ENCODE measurements around the gene PERCC1.

DNA sequence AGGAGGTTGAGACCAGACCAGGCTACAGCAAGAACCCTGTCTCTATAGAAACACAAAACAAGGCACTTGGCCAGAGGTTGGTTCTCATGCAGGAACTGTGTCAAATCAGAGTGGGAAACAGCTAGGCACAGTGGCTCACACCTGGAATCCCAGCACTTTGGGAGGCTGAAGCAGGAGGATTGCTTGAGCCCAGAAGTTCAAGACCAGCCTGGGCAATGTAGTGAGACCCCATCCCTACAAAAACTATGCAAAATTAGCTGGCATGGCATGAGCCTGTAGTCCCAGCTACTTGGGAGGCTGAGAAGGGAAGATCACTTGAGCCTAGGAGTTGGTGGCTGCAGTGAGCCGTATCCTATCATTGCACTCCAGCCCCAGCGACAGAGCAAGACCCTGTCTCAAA lies 18.0 kb upstream of the PERCC1 start:
- TF ChIP-seq, protein P1, sequence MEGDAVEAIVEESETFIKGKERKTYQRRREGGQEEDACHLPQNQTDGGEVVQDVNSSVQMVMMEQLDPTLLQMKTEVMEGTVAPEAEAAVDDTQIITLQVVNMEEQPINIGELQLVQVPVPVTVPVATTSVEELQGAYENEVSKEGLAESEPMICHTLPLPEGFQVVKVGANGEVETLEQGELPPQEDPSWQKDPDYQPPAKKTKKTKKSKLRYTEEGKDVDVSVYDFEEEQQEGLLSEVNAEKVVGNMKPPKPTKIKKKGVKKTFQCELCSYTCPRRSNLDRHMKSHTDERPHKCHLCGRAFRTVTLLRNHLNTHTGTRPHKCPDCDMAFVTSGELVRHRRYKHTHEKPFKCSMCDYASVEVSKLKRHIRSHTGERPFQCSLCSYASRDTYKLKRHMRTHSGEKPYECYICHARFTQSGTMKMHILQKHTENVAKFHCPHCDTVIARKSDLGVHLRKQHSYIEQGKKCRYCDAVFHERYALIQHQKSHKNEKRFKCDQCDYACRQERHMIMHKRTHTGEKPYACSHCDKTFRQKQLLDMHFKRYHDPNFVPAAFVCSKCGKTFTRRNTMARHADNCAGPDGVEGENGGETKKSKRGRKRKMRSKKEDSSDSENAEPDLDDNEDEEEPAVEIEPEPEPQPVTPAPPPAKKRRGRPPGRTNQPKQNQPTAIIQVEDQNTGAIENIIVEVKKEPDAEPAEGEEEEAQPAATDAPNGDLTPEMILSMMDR (IDR thresholded peaks at IDR 0.05), result no peak
- TF ChIP-seq POLR2A (IDR thresholded peaks at IDR 0.05), result no peak
- no peak for TF ChIP-seq POLR2AphosphoS5 (IDR thresholded peaks at IDR 0.05)

All from suprapubic skin (tissue), 4 donors.